ENCODE data around the gene TTC1.

DNA sequence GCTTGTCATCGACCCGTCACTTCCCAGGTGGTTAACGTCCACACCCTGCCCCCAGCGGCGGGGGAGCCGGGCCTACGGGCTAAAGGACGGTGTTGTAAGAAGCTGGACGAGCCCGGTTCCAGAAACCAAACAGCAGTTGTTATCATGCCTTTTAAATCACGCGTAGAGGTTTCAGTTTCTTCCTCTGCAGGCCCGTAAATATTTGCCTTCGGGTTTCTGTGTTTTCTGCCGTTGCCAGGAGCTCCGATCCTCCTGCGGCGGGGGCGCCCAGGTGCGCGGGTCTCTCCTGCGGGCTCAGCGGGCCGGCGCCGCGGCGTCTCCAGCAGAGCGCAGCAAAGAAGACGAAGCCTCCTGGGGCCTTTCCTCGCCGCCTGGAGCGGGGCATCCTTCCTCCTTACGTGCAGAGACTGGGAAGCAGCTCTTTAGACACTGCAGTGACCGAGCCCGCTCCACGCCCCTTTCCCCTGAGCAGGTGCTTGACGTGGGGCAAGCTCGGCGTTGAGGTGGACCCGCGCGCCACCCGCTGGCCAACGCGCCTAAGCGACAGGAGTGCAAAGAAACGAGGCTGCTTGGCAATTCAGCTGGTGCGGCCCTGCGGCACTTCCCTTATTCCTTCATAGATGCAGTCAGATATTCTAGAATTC lies 21.8 kb upstream of the TTC1 start:
- TF ChIP-seq POLR2A (IDR thresholded peaks at IDR 0.05): no peak
- TF ChIP-seq, protein P1, sequence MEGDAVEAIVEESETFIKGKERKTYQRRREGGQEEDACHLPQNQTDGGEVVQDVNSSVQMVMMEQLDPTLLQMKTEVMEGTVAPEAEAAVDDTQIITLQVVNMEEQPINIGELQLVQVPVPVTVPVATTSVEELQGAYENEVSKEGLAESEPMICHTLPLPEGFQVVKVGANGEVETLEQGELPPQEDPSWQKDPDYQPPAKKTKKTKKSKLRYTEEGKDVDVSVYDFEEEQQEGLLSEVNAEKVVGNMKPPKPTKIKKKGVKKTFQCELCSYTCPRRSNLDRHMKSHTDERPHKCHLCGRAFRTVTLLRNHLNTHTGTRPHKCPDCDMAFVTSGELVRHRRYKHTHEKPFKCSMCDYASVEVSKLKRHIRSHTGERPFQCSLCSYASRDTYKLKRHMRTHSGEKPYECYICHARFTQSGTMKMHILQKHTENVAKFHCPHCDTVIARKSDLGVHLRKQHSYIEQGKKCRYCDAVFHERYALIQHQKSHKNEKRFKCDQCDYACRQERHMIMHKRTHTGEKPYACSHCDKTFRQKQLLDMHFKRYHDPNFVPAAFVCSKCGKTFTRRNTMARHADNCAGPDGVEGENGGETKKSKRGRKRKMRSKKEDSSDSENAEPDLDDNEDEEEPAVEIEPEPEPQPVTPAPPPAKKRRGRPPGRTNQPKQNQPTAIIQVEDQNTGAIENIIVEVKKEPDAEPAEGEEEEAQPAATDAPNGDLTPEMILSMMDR (IDR thresholded peaks at IDR 0.05 in 4 of 5, conservative IDR thresholded peaks at IDR 0.05 in 1 of 5): peak; percentile 61 to 77 (median 71)

Measured in gastrocnemius medialis (tissue), 4 donors.